Activated CD4-positive, alpha-beta T cell treated with anti-CD3 and anti-CD28 coated beads for 36 hours (primary cell): ENCODE measurements around the gene FAM20A. TPM values are rescaled to one million over a fixed set of nuclear protein-coding genes. Genes with fewer than 3 reads are reported as not detected.
A peak's percentile ranks its signal among the peaks of the same experiment; 100 is the strongest.

ENCODE experiments used
- ATAC-seq: fragments of 200-7000 bp; cut with Tn5 transposase; one replicate; pipeline ENCODE4 v1.10.0; 2021; ENCODE audit warnings: mild to moderate bottlenecking, moderate library complexity
- CTCF ChIA-PET: fragments of 350-600 bp; sonication (Branson Sonifier 250); formaldehyde crosslinking; loops from one replicate; lab custom pipeline; 2021; ENCODE audit warnings: antibody characterized with exemption; lab: Charles Lee
- POLR2A ChIA-PET: fragments of 350-600 bp; sonication (Branson Sonifier 250); formaldehyde crosslinking; loops from one replicate; lab custom pipeline; 2021; ENCODE audit warnings: antibody characterized with exemption, inconsistent platforms; lab: Charles Lee
- DNase-seq: peaks from one replicate; pipeline ENCODE4 v3.0.0-alpha.2; 2020
- H3K27ac Mint-ChIP-seq: one replicate; pipeline ENCODE4 v1.8.0; 2021; ENCODE audit warnings: mixed read lengths
- H3K27me3 Mint-ChIP-seq: one replicate; pipeline ENCODE4 v1.8.0; 2021; ENCODE audit warnings: mixed read lengths
- H3K36me3 Mint-ChIP-seq: one replicate; pipeline ENCODE4 v1.8.0; 2021; ENCODE audit warnings: low read depth, mixed read lengths
- H3K4me1 Mint-ChIP-seq: one replicate; pipeline ENCODE4 v1.8.0; 2021; ENCODE audit warnings: mixed read lengths
- H3K4me3 Mint-ChIP-seq: one replicate; pipeline ENCODE4 v1.8.0; 2021; ENCODE audit warnings: mild to moderate bottlenecking, moderate library complexity, mixed read lengths
- H3K9me3 Mint-ChIP-seq: one replicate; pipeline ENCODE4 v1.8.0; 2021; ENCODE audit warnings: low read depth, mixed read lengths
- intact Hi-C, 2 experiments: fragments of 100-400 bp; cut with DNase I in 1 of 2; cut with micrococcal nuclease in 1 of 2; formaldehyde crosslinking; loops; one replicate each; pipeline versions ENCODE4 v1.14.2 to v1.15.1; 2022 to 2024; cut with DNase I, micrococcal nuclease
- total RNA-seq, 2 experiments: library from RNA; stranded (reverse); gene quantifications; one replicate each; pipeline ENCODE4 v1.2.3, GENCODE V29; 2021

FAM20A gene
- total RNA-seq, 2 experiments from 2014 or later, result not detected

GRCh38 chr17:68598545-68598961, 2.6 kb downstream of the FAM20A start:
- CTCF ChIA-PET, result no interaction called here
- Mint-ChIP-seq H3K27ac (no peak overlapping the region), H3K9me3 (no peaks in the 10 kb centered on the region), H3K36me3 (no peaks in the 10 kb centered on the region), H3K27me3 (peaks cover 58% of the 10 kb centered on the region), H3K4me1 (peaks cover 15% of the 10 kb centered on the region), H3K4me3 (no peak overlapping the region)
- intact Hi-C loops, result no loop called here
- ATAC-seq (no peak), DNase-seq (no peak)
- POLR2A ChIA-PET, result no interaction called here

- DNase-seq (no peak), ATAC-seq (no peak)
- H3K4me3 Mint-ChIP-seq, result no peak overlapping the region
- H3K9me3 Mint-ChIP-seq, result no peaks in the 10 kb centered on the region
- no peaks in the 10 kb centered on the region for H3K36me3 Mint-ChIP-seq
- no peak overlapping the region for H3K27ac Mint-ChIP-seq
- peaks cover 15% of the 10 kb centered on the region for H3K4me1 Mint-ChIP-seq
- CTCF ChIA-PET, result no interaction called here
- POLR2A ChIA-PET, result no interaction called here
- H3K27me3 Mint-ChIP-seq, result peaks cover 54% of the 10 kb centered on the region
- intact Hi-C loops, result no loop called here
Measured at GRCh38 chr17:68598074-68598473, 3.1 kb downstream of the FAM20A start.

- H3K4me3 Mint-ChIP-seq, result no peak overlapping the region
- DNase-seq (no peak), ATAC-seq (no peak)
- intact Hi-C loops, result no loop called here
- ChIA-PET CTCF (no interaction called here), POLR2A (no interaction called here)
- H3K36me3 Mint-ChIP-seq, result no peaks in the 10 kb centered on the region
- peaks cover 46% of the 10 kb centered on the region for H3K27me3 Mint-ChIP-seq
- H3K9me3 Mint-ChIP-seq, result no peaks in the 10 kb centered on the region
- H3K27ac Mint-ChIP-seq, result no peak overlapping the region
- H3K4me1 Mint-ChIP-seq, result peaks cover 11% of the 10 kb centered on the region
Measured at GRCh38 chr17:68596411-68596945, 4.7 kb downstream of the FAM20A start.

- Mint-ChIP-seq H3K4me1 (peaks cover 11% of the 10 kb centered on the region), H3K27ac (no peak overlapping the region), H3K27me3 (peaks cover 48% of the 10 kb centered on the region), H3K9me3 (no peaks in the 10 kb centered on the region), H3K36me3 (no peaks in the 10 kb centered on the region), H3K4me3 (no peak overlapping the region)
- POLR2A ChIA-PET, result no interaction called here
- intact Hi-C loops, result no loop called here
- ATAC-seq (no peak), DNase-seq (no peak)
- CTCF ChIA-PET, result interaction anchor here (0.5 to 0.7 kb wide), 2 partner anchors 17 to 119 kb away, joined by 3 read pairs; no protein-coding TSS in a partner anchor
Measured at GRCh38 chr17:68595986-68596385, 5.2 kb downstream of the FAM20A start.

- CTCF ChIA-PET, result interaction anchor here (0.5 to 0.8 kb wide), 3 partner anchors 17 to 119 kb away, joined by 3 to 4 read pairs (median 3); no protein-coding TSS in a partner anchor
- Mint-ChIP-seq H3K36me3 (no peaks in the 10 kb centered on the region), H3K27ac (no peak overlapping the region), H3K27me3 (peaks cover 48% of the 10 kb centered on the region), H3K9me3 (no peaks in the 10 kb centered on the region), H3K4me3 (no peak overlapping the region), H3K4me1 (peaks cover 11% of the 10 kb centered on the region)
- intact Hi-C loops, result no loop called here
- POLR2A ChIA-PET, result no interaction called here
- no peak for ATAC-seq
- no peak for DNase-seq
Measured at GRCh38 chr17:68595496-68595895, 5.7 kb downstream of the FAM20A start.

- peaks cover 8% of the 10 kb centered on the region for H3K4me1 Mint-ChIP-seq
- no peaks in the 10 kb centered on the region for H3K9me3 Mint-ChIP-seq
- ChIA-PET CTCF (no interaction called here), POLR2A (no interaction called here)
- intact Hi-C loops, result no loop called here
- DNase-seq (no peak), ATAC-seq (no peak)
- no peak overlapping the region for H3K4me3 Mint-ChIP-seq
- H3K27ac Mint-ChIP-seq, result no peak overlapping the region
- H3K27me3 Mint-ChIP-seq, result peaks cover 44% of the 10 kb centered on the region
- H3K36me3 Mint-ChIP-seq, result no peaks in the 10 kb centered on the region
Measured at GRCh38 chr17:68594552-68594951, 6.6 kb downstream of the FAM20A start.

GRCh38 chr17:68592682-68593641, 8.2 kb downstream of the FAM20A start:
- ChIA-PET POLR2A (no interaction called here), CTCF (interaction anchor here (0.7 kb wide), 1 partner anchor 16 kb away, joined by 3 read pairs; no protein-coding TSS in a partner anchor)
- Mint-ChIP-seq H3K4me1 (peaks cover 7% of the 10 kb centered on the region), H3K27me3 (peaks cover 31% of the 10 kb centered on the region), H3K27ac (no peak overlapping the region), H3K9me3 (no peaks in the 10 kb centered on the region), H3K4me3 (no peak overlapping the region), H3K36me3 (no peaks in the 10 kb centered on the region)
- DNase-seq (no peak), ATAC-seq (no peak)
- intact Hi-C loops, result no loop called here

GRCh38 chr17:68592009-68592408, 9.2 kb downstream of the FAM20A start:
- DNase-seq (no peak), ATAC-seq (no peak)
- Mint-ChIP-seq H3K4me3 (no peak overlapping the region), H3K36me3 (no peaks in the 10 kb centered on the region), H3K27me3 (peaks cover 24% of the 10 kb centered on the region), H3K9me3 (no peaks in the 10 kb centered on the region), H3K27ac (no peak overlapping the region), H3K4me1 (peaks cover 7% of the 10 kb centered on the region)
- intact Hi-C loops, result no loop called here
- POLR2A ChIA-PET, result no interaction called here
- CTCF ChIA-PET, result interaction anchor here (0.6 kb wide), 1 partner anchor 51 kb away, joined by 3 read pairs; no protein-coding TSS in a partner anchor

- H3K27ac Mint-ChIP-seq, result no peak overlapping the region
Measured at GRCh38 chr17:68591583-68591982, 9.6 kb downstream of the FAM20A start.

GRCh38 chr17:68589086-68589485, 12.1 kb downstream of the FAM20A start:
- no peaks in the 10 kb centered on the region for H3K36me3 Mint-ChIP-seq
- H3K27ac Mint-ChIP-seq, result no peak overlapping the region
- no peaks in the 10 kb centered on the region for H3K4me1 Mint-ChIP-seq
- intact Hi-C loops, result no loop called here
- ChIA-PET CTCF (interaction anchor here (0.7 to 1.0 kb wide), 3 partner anchors 9 to 25 kb away, joined by 3 to 4 read pairs (median 3); no protein-coding TSS in a partner anchor), POLR2A (no interaction called here)
- H3K9me3 Mint-ChIP-seq, result no peaks in the 10 kb centered on the region
- no peak overlapping the region for H3K4me3 Mint-ChIP-seq
- DNase-seq, result no peak
- no peak for ATAC-seq
- H3K27me3 Mint-ChIP-seq, result peaks cover 14% of the 10 kb centered on the region

More at GRCh38 chr17:68591583-68591982, 9.6 kb downstream of the FAM20A start:
- Mint-ChIP-seq H3K4me3 (no peak overlapping the region), H3K27me3 (peaks cover 21% of the 10 kb centered on the region), H3K36me3 (no peaks in the 10 kb centered on the region), H3K9me3 (no peaks in the 10 kb centered on the region), H3K4me1 (peaks cover 7% of the 10 kb centered on the region)
- peak; percentile 28 for DNase-seq
- ATAC-seq, result no peak
- ChIA-PET POLR2A (no interaction called here), CTCF (interaction anchor here (0.6 kb wide), 1 partner anchor 50 kb away, joined by 3 read pairs; no protein-coding TSS in a partner anchor)
- intact Hi-C loops, result no loop called here

GRCh38 chr17:68588362-68588761, 12.8 kb downstream of the FAM20A start:
- H3K4me1 Mint-ChIP-seq, result no peaks in the 10 kb centered on the region
- ATAC-seq (no peak), DNase-seq (no peak)
- intact Hi-C loops, result no loop called here
- no peaks in the 10 kb centered on the region for H3K36me3 Mint-ChIP-seq
- no peaks in the 10 kb centered on the region for H3K9me3 Mint-ChIP-seq
- no peak overlapping the region for H3K27ac Mint-ChIP-seq
- POLR2A ChIA-PET, result no interaction called here
- no peak overlapping the region for H3K4me3 Mint-ChIP-seq
- H3K27me3 Mint-ChIP-seq, result peaks cover 12% of the 10 kb centered on the region
- CTCF ChIA-PET, result no interaction called here
